ENCODE results near the gene HSD17B4.
"Not testable (repeated sequence)": the region's sequence is repeated elsewhere in the genome, so short reads cannot be mapped to it uniquely, and the experiment has no call there.

HSD17B4 gene

GRCh38 chr5:119452373-119453039, at the start of gene HSD17B4:
HSD17B4 (plus strand) TSS chr5:119452497; CDS start chr5:119452576, 79 bp downstream.
- peak; percentile 48 for DNase-seq

- no peak for DNase-seq
Observed at GRCh38 chr5:119402555-119402954, 49.7 kb upstream of the HSD17B4 start.

GRCh38 chr5:119404033-119404432, 48.3 kb upstream of the HSD17B4 start:
- DNase-seq: no peak

GRCh38 chr5:119405419-119405818, 46.9 kb upstream of the HSD17B4 start:
- no peak for DNase-seq

- DNase-seq: no peak
Observed at GRCh38 chr5:119406551-119407110, 45.7 kb upstream of the HSD17B4 start.

- DNase-seq: no peak
Observed at GRCh38 chr5:119409235-119409815, 43.0 kb upstream of the HSD17B4 start.

GRCh38 chr5:119410448-119411159, 41.7 kb upstream of the HSD17B4 start:
- no peak for DNase-seq

GRCh38 chr5:119411361-119412278, 40.7 kb upstream of the HSD17B4 start:
- peak; percentile 61 for DNase-seq

GRCh38 chr5:119412279-119413227, 39.7 kb upstream of the HSD17B4 start:
- no peak for DNase-seq

- DNase-seq: not testable (repeated sequence)
Observed at GRCh38 chr5:119414124-119414734, 38.1 kb upstream of the HSD17B4 start.

GRCh38 chr5:119417891-119418605, 34.2 kb upstream of the HSD17B4 start:
- DNase-seq: no peak

GRCh38 chr5:119418606-119419100, 33.6 kb upstream of the HSD17B4 start:
- no peak for DNase-seq

GRCh38 chr5:119420169-119420568, 32.1 kb upstream of the HSD17B4 start:
- no peak for DNase-seq

GRCh38 chr5:119426057-119426456, 26.2 kb upstream of the HSD17B4 start:
- no peak for DNase-seq

GRCh38 chr5:119427060-119427459, 25.2 kb upstream of the HSD17B4 start:
- DNase-seq: no peak

- DNase-seq: not testable (repeated sequence)
Observed at GRCh38 chr5:119427596-119427995, 24.7 kb upstream of the HSD17B4 start.

GRCh38 chr5:119428166-119428565, 24.1 kb upstream of the HSD17B4 start:
- not testable (repeated sequence) for DNase-seq

- DNase-seq: not testable (repeated sequence)
Observed at GRCh38 chr5:119428574-119428973, 23.7 kb upstream of the HSD17B4 start.

- DNase-seq: not testable (repeated sequence)
Observed at GRCh38 chr5:119432674-119433237, 19.5 kb upstream of the HSD17B4 start.
